GM18520 (cell line): ENCODE data around the gene ERI3.

ENCODE experiments used
- ATAC-seq: cut with Tn5 transposase; IDR thresholded peaks from one replicate; pipeline ENCODE4 v1.9.1; 2021; ENCODE audit not compliant: unreplicated experiment

The ERI3 gene, protein sequence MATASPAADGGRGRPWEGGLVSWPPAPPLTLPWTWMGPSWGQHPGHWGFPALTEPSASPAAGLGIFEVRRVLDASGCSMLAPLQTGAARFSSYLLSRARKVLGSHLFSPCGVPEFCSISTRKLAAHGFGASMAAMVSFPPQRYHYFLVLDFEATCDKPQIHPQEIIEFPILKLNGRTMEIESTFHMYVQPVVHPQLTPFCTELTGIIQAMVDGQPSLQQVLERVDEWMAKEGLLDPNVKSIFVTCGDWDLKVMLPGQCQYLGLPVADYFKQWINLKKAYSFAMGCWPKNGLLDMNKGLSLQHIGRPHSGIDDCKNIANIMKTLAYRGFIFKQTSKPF

DNA sequence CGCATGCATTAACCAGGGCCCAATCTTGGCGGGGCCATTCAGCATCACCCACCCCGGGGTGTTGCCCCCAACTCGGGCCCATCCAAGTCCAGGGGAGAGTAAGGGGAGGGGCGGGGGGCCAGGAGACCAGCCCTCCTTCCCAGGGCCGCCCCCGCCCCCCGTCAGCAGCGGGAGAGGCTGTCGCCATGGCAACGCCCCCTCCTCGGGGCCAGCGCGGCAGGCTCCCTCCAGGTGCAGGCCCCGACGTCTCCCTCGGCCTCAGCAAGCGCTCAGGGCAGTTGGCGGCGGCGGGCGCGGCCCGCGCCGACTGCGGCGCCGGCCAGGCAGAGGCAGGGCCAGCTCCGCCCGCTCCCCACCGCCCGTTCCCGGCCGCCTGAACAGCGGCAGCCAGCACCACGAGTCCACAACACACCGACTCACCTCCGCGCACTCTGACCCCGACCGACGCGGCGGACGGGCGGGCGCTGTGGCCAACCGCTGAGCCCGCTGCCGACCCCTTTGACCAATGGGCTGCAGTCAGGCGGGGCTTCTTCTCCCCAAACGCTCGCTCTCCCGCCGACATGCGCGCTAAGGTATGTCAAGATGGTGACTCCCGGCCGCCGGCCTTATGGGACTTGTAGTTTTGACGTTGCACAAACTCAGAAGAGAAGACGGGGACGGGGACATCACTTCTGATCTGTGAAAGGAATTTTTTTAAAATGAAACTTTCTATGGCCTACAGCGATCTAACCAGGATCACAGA, at the start of gene ERI3:
Gene ERI3, minus strand, starts transcription at position 418 of the 742 bp plus-strand sequence. Its CDS starts 231 bp downstream, at position 187.
- ATAC-seq = peak; percentile 99

DNA sequence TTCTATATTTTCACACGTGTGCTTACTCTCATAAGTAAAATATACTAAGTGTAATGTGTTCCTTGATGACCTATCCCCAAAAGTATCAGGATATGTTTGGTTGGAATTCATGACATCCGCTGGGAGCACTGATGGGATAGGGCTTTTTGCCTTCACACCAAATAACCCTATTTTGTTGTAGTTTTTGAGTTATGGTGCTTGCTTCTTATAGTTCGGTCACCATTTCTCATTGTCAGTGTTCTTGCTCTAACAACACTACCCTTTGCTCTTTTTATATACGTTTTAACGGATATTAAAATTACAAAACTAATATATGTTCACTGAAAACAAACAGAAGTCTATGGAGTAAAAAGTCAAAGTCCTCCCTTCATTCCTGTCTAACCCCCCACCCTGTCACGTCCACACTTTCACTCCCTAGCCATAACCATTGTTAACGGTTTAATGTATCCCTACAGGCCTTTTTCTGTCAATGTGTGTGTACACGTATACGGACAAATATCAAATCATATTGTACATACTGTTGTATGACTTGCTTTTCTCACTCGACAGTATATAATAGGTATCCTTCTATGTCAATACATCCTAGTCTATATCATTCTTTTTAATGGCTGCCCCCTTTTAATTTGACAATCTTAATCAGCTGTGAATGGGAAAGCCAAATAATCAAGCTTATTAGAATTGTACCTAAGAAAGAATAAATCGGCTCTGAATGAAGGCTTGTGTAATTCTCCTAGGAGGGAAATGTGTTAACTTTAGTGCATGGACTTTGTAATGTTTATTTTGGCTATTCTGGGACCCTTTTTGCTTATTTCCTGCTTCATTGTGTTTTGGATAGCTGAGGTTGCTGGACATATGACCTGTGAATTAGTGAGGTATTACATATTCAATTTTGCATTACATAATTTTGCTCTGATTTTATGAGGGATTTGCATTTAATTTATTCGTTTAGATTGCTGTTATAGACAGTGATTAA, 46.5 kb upstream of the ERI3 start:
- ATAC-seq = no peak

DNA sequence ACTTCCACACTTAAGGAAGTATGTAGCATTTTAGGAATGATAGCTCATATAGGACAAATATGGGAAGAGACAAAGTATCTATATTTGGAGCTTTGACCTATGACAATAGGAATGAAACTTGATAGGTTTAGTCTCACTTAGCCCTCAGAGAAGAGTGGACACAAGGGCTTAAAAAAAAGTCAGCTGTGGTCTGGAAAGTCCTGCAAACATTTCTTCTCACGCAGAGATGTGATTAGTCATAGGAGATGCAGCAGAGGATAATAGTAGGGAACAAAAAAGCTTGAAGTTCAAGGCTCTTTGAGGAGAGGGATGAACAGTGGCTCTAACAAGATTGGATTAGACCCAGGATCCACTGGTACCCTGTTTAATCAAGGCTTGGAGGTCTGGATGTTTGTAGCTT, 35.2 kb upstream of the ERI3 start:
- no peak for ATAC-seq

DNA sequence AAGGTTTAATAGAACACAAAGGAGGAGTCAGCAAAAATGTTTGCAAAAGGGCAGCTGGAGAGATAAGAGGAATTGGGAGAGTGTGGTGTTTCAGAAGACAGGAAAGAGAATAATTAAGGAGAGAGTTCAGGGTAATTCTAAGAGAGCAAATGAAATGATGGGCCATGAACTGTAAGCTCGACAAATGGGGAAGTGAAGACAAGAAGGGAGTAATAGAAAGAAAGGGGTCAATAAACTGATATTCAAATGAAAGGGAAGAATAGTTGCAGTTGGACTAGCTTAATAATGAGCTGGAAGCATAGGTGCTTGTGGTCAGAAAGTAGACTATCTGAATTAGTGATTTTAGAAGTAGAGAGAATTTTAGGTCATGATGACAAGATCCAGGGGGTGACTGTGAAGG, 34.4 kb upstream of the ERI3 start:
- no peak for ATAC-seq

DNA sequence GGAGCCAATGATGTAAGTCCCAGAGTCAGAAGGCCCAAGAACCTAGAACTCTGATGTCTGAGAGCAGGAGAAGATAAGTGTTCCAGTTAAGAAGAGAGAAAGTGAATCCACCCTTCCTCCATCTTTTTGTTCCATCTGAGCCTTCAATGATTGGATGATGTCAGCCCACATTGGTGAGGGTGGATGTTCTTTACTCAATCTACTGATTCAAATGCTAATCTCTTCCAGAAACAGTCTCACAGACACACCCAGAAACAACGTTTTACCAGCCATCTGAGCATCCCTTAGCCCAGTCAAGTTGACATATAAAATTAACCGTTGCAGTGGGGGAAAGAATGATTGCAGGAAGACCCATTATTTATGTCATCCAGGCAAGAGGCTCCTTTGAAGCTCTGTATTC, 33.5 kb upstream of the ERI3 start:
- no peak for ATAC-seq

DNA sequence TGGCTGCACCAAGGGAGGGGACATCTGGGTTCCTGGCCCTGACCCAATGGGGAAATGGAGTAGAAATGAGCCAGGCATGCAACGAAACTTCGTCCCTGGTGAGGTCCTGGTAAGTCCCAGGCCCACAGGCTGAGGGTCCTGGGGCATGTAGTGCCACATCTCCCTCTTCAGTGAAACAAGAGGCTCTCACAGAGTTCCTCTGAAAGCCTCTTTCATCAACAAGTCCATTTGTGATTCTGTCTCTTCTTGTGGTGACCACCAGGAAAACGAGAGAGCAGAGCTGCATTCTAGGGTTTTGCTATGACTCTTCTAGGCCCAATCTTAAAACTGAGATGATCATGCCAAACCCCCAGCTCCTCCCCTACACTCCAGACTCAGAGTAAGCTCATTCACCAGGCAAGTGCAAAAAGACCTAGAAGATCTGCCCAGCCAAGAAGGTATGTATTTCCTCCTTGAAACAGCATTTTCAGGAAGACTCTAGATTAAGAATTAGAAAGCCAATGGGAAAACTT, 25.7 kb upstream of the ERI3 start:
- no peak for ATAC-seq

DNA sequence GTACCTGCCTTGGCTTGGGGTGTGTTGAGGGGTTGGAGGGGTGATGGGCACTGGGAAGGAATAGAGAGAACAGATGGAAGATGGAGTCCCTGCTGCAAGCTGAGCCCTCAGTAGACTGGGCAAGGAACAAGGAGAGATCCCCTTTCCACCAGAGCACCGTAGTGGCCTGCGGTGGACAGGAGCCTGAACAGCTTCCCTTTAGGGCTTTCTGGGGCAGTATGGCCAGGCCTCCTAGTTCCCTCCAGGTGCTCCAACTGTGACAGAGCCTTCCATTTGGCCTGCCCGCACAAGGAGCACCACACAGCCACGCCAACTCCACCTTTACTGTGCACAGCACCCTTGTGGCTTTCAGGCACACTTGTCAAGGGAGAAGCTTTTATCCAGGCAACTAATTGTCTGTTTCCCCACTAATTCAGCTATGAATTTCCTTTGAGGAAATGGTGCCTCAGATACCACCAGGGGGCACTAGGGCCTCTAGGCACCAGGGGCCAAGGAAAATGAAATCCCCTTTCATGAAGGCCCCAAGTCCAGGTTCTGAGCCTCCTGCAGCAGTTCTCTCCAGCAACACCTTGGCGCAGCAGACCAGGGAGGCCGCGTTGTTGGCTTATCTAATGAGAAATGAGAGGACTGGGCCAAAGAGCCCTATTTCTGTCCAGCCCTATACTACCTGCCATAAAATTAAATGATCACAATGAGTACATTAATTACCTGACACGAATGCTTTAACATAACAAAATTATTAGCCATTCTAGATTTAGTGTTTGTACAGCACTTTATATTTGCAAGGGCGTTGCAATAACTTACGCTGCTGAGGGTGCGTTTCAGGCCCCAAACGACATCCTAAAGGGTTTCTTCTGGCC, 23.1 kb upstream of the ERI3 start:
- no peak for ATAC-seq

DNA sequence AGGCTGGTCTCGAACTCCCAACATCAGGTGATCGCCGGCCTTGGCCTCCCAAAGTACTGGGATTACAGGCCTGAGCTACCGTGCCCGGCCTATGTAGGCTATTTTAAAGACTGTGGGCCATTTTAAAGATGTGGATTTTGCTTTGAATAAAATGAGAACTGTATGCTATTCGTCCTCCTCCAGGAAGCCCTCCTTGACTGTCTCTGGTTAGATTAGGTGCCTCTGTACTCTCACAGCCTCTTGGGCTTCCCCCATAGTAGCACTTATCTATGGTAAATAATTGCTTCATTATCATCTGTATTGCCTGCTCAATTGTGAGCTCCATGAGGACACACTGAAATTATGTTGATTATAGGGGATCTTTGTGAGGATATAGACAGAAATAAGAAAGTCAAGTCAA, 20.5 kb upstream of the ERI3 start:
- no peak for ATAC-seq

DNA sequence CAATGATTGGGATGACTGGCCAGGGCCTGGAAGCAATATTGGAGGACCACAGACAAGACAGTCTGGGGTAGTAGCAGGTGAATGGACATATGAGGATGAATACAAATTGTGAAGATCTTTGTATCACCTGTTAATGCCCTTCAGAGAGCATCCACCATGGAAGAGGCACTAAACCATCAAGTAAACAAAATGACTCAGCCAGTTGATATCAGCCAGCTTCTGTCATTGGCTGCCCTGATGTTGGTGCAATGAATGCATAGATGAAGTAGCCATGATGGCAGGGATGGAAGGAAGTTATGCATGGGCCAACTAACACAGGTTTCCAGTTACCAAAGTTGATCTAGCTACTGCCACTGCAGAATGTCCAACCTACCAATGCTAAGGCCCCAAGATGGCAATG, 16.1 kb upstream of the ERI3 start:
- ATAC-seq = no peak

DNA sequence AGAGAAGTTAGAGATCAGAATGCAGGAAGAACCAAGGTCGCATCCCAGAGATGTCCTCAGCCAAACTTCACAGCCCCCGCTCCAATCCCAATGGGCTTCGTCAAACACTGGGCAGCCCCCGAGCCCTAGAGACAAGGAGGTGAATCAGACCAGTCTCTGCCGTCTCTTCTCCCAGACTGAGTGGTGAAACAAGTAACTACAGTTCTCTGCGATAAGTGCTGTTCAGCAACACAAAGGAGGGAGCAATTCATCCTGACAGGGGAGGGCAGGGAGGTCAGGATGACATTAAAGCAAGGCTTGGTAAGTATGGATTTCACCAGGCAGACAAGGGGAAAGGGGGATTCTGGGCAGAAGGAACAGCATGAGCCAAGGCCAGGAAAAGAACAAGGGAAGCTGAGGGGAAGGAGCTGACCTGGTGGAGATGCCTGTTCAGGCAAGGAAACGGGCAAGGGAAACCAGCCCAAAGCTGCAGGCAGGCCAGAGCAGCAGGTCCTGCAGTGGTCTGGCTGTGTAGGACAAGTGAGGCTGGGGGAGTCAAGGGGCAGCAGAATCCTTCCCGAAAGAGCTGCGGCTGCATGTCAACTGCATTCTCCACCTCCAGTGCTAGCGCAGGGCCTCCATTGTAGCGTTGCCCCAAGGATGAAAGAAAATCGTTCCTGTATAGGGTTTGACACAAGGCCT, 13.6 kb upstream of the ERI3 start:
- ATAC-seq = no peak

DNA sequence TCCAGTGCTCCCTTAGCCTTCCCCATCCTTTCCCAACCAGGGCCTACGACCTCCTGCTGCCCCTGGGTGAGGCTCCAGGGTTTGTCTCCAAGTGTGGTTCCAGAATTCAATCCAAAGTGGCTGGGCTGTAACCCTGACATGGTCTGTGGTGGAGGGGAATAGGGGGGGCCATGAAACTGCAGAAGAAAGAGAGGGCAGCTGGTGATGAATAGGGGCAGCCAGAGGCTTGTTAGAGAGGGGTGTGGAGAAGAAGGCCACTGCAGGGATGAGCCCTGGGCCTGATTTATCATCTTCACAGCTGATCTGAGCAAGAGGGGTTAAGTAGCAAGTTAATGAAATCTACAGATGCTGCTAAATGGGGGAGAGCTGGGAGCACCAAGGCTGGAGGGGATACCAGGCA, 12.9 kb upstream of the ERI3 start:
- ATAC-seq = no peak

DNA sequence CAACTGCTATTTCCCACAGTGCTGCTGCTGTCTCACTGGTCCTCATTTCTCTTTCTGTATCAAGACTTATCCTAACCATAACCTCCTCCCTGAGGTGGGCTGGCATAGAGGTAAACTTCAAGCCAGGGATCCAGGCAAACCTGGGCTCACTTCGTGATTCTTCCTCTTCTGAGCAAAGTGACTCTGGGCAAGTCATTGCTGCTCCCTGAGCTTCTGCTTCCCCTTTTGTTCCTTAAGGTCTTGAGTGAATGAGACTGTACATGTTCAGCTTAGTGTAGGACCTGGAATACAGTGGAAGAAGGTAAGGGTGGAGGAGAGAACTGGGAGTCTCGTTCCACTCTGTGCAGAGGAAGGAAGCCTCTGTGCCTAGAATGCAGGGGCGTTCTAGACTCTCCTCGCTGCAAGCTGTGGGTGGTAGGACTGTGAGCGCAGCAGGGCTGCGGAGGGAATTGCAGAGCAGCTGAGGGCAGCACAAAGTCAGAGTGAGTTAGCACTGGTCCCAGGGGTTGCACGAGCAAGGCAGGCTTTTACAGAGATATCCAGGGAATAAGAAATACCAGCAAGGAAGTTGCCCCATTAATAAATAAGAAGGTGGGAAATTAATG, 11.4 kb upstream of the ERI3 start:
- no peak for ATAC-seq

DNA sequence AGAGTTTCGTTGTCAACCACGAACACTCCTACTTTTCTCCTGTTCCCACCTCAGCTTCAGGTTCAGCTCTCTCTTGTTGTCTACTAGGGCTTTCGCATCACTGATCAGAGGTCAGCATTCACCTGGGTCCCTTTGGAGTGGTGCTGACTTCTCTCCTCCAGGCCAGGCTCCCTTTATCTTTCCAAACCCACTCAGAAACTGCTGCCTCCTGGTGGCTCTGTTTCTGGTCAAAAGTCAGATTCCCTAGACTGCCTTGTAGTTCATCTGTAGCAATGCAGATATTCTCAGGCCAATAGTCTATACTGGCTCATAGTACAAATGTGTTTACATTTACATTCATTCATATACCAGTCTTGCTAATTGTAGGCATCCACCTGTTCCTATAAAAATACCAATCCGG, 6.4 kb upstream of the ERI3 start:
- ATAC-seq = no peak

DNA sequence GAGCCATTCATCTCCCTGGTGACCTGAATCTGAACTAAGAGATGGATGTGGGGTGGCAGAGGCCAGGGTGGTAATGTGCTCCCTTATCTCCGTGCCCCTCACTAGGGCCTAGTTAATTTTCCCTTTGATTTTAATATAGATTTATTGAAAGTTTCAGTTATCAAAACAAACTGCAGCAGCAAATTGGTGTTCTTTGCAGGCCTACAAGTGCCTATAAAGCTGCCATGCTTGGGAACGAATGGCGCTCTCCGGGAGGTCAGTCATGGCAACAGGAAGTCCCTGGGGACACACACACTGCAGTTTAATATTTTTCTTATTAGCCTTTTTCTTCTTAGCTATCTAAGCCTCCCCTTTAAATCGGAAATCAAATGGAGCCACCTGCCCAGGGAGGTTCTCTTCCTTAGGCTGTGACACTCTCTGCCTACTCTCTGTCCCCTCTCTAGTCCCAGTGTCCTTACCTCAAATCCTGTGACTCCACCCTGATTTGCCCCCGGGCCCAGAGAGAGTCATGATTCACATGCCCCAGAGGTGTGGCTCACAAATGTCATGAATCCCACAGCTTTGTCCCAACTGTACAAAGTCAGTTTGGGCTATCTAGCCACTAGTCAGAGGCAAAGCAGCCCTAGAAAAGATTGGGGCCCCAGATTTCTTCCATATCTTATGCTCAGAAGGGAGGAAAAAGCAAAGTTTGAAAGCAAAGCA, 4.3 kb upstream of the ERI3 start:
- ATAC-seq = no peak

DNA sequence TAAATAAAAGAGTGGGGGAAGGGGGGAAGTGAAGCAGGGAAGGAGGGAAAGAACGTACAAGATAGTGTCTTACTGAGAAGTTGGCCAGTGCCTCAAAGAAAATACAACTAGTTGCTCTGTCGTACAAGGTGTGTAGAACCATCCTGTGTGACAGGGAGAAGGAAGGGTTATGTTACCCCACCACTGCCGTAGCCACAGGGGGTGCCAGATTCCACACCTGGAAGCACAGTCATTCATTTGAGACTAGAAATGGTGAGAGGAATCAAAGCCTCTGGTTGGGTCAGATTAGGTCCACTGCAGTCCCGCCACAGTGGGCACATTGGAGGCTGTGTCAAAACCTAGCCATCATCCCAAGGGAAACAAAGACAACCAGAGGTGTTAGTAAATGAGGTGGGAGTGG, 2.7 kb upstream of the ERI3 start:
- ATAC-seq = no peak

DNA sequence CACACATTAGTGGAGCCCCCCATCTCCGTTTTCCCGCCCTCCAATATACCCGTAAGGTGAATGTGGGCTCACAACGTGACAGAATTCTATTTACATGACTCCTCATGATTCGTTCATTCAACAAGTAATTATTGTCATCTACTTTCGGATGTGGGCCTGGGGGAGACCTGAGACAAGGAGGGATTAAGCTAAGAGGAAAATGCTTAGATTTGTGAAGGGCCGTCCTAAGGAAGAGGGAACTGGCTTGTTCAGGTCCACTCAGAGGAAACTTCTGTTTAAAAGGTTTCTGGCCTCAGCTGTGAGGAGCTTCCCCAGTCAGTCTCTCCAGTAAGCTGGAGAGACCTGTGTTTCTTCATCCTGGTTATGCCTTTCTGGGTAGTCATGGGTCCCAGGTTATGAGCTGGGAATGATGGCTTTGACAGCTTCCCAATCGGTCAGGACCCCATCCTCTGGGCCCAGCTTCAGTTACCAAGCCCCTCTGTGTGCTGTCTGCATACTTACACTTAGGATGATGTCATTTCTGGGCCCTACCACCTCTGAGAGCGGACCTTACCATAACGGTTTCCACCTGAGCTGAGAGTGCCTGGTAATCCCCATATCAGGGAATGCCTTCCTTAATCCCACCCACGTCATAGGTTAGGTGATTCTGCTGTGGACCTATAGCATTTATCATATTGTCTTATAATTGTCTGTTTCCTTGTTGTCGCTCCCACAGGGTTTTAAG, 687 bp upstream of the ERI3 start:
- no peak for ATAC-seq

DNA sequence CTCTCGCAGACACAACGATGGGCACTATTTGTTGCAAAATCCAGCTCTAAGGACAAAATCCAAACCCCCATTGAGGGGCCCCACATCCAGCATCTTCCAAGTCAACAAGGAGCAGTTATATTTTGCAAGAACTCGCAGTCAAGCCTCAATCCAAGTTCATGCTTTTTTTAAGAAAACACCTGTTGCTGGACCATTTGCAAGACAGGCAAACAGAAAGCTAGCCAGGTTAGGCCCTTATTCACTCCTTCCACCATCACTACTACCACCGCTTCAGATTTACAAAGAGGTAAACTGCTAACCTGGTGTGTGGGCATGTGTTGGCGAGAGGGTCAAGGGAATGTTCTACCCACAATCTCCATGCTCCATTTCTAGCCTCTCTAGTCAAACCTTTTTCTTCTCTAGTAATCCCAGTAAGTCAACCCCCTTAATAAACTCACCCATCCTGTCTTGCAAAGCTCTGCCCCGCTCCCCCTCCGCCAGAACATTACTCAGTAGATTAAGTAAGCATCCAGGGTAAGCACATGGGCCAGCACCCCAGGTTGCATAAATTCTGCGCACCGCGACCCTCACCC, 703 bp downstream of the ERI3 start:
- no peak for ATAC-seq

DNA sequence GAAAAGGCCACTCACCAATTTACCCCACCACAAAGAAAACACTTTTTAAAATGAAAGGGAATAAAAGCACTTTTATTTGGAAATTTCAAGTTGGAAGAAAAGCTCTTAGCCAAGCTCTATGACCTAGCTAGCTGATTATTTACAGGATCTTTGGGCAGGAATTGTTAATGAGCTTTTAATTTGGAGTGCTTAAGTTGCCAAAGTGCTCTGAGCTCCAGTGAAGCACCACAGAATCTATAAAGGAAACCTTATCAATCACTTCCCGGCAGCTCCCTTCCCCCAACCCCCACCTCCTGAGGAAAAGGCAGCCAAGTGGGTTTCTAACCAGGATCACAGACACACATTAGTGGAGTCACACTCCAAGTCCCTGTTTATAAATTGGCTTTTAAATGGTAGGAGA, 1.5 kb downstream of the ERI3 start:
- no peak for ATAC-seq
